HPDE6-E6E7 (cell line): ENCODE measurements around the gene ECHS1.
"Not testable (repeated sequence)": the region's sequence is repeated elsewhere in the genome, so short reads cannot be mapped to it uniquely, and the experiment has no call there.

Experiments
- DNase-seq: peaks from one replicate; pipeline ENCODE4 v3.0.0; 2011; ENCODE audit warnings: missing footprints; ENCODE audit errors: extremely low spot score

The ECHS1 gene

GRCh38 chr10:133373174-133374090, at the start of gene ECHS1:
Gene ECHS1 (minus strand): TSS chr10:133373354. CDS start chr10:133373333, 21 bp downstream.
- DNase-seq, result peak; percentile 97

DNA sequence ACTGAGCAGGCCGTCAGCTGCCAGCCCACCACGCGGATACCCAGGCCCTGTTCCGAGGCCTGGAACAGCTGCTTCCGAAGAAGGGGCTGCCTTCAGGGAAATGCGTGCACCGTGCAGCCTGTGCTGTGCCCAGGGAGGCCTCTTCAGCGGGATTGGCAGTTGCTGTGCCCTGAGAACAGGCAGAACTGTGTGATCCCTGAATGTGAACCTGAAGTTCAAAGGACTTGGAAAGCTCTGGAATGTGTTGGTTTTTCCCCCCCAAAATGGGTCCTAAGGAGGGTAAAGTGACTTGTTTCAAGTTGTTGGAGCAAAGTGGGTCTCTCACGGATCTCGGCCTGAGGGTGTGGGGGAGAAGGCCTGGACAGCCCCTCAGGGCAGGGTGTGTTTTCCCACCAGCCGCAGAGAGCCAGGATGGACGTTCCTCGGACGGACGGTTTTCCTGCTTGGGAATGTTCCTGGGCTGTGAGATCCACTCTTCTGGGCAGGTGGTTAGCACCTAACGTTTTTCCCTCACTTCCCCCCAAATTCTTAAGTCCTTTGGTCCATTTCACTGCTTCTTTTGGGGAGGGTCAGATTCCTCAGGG, 49.2 kb upstream of the ECHS1 start:
- DNase-seq, result no peak

- no peak for DNase-seq
Measured at GRCh38 chr10:133421336-133422222, 48.4 kb upstream of the ECHS1 start.

GRCh38 chr10:133420579-133420978, 47.4 kb upstream of the ECHS1 start:
- no peak for DNase-seq

GRCh38 chr10:133420028-133420427, 46.9 kb upstream of the ECHS1 start:
- DNase-seq, result no peak

- no peak for DNase-seq
Measured at GRCh38 chr10:133419211-133419950, 46.2 kb upstream of the ECHS1 start.

GRCh38 chr10:133418289-133418993, 45.3 kb upstream of the ECHS1 start:
- no peak for DNase-seq

DNA sequence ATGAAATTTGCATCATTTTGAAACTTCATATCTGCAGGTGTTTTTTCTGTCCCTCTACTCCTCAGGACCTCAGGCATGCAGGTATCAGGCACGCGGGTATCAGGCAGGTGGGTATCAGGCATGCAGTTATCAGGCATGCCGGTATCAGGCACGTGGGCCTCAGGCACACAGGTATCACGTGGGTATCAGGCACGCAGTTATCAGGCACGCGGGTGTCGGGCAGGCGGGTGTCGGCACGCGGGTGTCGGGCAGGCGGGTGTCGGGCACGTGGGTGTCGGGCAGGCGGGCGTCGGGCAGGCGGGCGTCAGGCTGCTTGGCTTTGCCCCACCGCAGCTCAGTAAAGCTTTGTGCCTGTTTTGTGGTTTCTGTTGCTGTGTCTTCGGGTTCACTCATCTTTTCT, 42.6 kb upstream of the ECHS1 start:
- DNase-seq, result no peak

GRCh38 chr10:133414401-133414800, 41.2 kb upstream of the ECHS1 start:
- DNase-seq, result not testable (repeated sequence)

GRCh38 chr10:133412381-133412711, 39.2 kb upstream of the ECHS1 start:
- DNase-seq, result no peak

GRCh38 chr10:133411523-133412380, 38.6 kb upstream of the ECHS1 start:
- no peak for DNase-seq

GRCh38 chr10:133405844-133406527, 32.8 kb upstream of the ECHS1 start:
- DNase-seq, result no peak

DNA sequence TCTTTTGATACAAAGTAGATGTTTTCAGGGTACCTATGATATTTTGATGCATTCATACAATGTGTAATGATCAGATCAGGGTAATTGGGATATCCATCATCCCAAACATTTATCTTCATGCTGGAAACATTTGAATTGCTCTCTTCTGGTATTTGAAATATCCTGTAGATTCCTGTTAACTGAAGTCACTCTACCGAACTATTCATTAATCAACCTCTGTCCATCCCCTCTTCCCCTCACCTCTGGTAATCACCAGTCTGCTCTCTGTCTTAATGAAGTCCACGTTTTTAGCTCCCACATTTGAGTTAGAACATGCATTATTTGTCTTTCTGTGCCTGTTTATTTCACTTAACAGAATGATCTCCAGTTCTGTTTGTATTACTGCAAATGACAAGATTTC, 32.1 kb upstream of the ECHS1 start:
- no peak for DNase-seq

GRCh38 chr10:133403784-133404183, 30.6 kb upstream of the ECHS1 start:
- no peak for DNase-seq

GRCh38 chr10:133403359-133403758, 30.2 kb upstream of the ECHS1 start:
- DNase-seq, result no peak

GRCh38 chr10:133401981-133402725, 29.0 kb upstream of the ECHS1 start:
- no peak for DNase-seq

- DNase-seq, result no peak
Measured at GRCh38 chr10:133401500-133401899, 28.3 kb upstream of the ECHS1 start.

DNA sequence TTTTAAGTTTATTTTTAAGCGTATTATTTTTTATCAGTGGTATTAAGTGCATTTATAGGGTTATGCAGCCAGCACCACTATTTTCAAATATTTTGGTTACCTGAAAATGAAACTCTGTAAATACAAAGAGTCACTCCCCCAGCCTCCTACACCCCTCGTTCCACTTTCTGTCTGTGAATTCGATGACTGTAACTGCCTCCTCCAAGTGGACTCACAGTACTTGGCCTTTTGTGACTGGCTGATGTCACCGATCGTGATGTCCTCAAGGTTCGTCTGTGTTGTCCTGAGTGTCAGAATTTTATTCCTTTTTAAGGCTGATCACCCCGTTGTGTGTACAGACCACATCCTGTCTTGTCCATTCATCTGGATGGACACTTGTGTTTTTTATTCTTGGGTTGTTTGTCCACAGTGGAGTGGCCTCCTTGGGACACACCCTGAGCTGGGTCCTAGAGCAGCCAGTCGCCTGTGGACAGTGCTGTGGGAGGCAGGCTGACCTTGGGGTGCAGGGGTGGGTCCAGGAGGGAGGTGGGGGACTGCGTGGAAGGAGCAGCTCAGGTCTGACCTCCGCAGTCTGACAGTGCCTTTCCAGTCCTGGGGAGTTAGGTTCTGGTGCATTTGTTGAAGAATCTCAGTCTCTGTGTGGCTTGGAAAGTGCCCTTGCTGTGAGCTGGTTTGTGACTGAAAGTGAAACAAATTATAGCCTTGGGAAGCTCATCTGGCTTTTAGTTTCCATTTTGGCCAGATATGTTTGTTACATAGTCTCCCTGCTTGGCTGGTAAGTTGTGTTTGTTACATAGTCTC, 27.7 kb upstream of the ECHS1 start:
- DNase-seq, result no peak
